OCI-LY7 (cell line): Measurements from ENCODE around the gene TOR2A. TPM values are rescaled to one million over a fixed set of nuclear protein-coding genes. Genes with fewer than 3 reads are reported as not detected.

Experiments used
- BruUV-seq: library from RNA; stranded (reverse); fragments of 400-500 nt; replicated peaks from 2 replicates; lab custom pipeline; 2021; lab: Mats Ljungman, UMichigan
- CTCF ChIA-PET: fragments of 300-600 bp; sonication (Branson Sonifier 250); formaldehyde crosslinking; loops from one replicate; lab custom pipeline; 2022; ENCODE audit warnings: antibody characterized with exemption; ENCODE audit not compliant: unreplicated experiment; lab: Charles Lee
- POLR2A ChIA-PET: fragments of 300-600 bp; sonication (Branson Sonifier 250); formaldehyde crosslinking; loops from one replicate; lab custom pipeline; 2022; ENCODE audit warnings: antibody characterized with exemption; lab: Charles Lee
- DNase-seq: peaks from one replicate; pipeline ENCODE4 v3.0.0-alpha.2; 2015; ENCODE audit warnings: low spot score
- H2AFZ ChIP-seq: fragments of 200-600 bp; sonication (generic), shearing (Covaris generic); 2 replicates; pipeline ENCODE4 v1.6.1; 2014; ENCODE audit warnings: mild to moderate bottlenecking, antibody characterized with exemption, low read length, moderate library complexity
- H3K27ac ChIP-seq: fragments of 200-600 bp; sonication (generic); 2 replicates; pipeline ENCODE4 v1.5.1; 2014; ENCODE audit warnings: mixed run types, low read depth, mild to moderate bottlenecking, moderate library complexity, low read length, inconsistent platforms; ENCODE audit not compliant: poor library complexity, severe bottlenecking
- H3K36me3 ChIP-seq: fragments of 200-600 bp; sonication (generic); 2 replicates; pipeline ENCODE4 v1.6.1; 2014; ENCODE audit warnings: mild to moderate bottlenecking, antibody characterized with exemption, low read length, moderate library complexity, mixed read lengths; ENCODE audit not compliant: insufficient read depth
- H3K4me1 ChIP-seq: fragments of 200-600 bp; sonication (generic); 2 replicates; pipeline ENCODE4 v1.5.1; 2014; ENCODE audit warnings: mild to moderate bottlenecking, low read length; ENCODE audit not compliant: insufficient read depth, poor library complexity, severe bottlenecking
- H3K4me2 ChIP-seq: fragments of 200-600 bp; sonication (generic); 2 replicates; pipeline ENCODE4 v1.6.1; 2014; ENCODE audit warnings: mild to moderate bottlenecking, low read length
- H3K4me3 ChIP-seq: fragments of 200-600 bp; sonication (generic); 2 replicates; pipeline ENCODE4 v1.5.1; 2014; ENCODE audit warnings: mild to moderate bottlenecking, low read depth, low read length; ENCODE audit not compliant: poor library complexity, severe bottlenecking
- H3K79me2 ChIP-seq: fragments of 200-600 bp; sonication (generic); 2 replicates; pipeline ENCODE4 v1.6.1; 2016; ENCODE audit warnings: low read depth, mild to moderate bottlenecking, low read length, moderate library complexity, mixed read lengths; ENCODE audit not compliant: insufficient read depth
- H3K9me2 ChIP-seq: fragments of 200-600 bp; sonication (generic); 2 replicates; pipeline ENCODE4 v1.6.1; 2016; ENCODE audit warnings: mild to moderate bottlenecking, low read length, mixed read lengths; ENCODE audit not compliant: insufficient read depth
- H3K9me3 ChIP-seq: fragments of 200-600 bp; sonication (generic); 2 replicates; pipeline ENCODE4 v1.6.1; 2014; ENCODE audit warnings: mild to moderate bottlenecking, mixed run types, low read length, mixed read lengths
- H4K20me1 ChIP-seq: fragments of 200-600 bp; sonication (generic); 2 replicates; pipeline ENCODE4 v1.6.1; 2014; ENCODE audit warnings: mild to moderate bottlenecking, antibody characterized with exemption, low read length, moderate library complexity, mixed read lengths; ENCODE audit not compliant: insufficient read depth
- EZH2phosphoT487 ChIP-seq: fragments of 200-600 bp; sonication (generic); IDR thresholded peaks from 2 replicates; pipeline ENCODE4 v1.6.1; 2018; ENCODE audit warnings: low read depth, borderline replicate concordance, mild to moderate bottlenecking, mixed run types, antibody characterized with exemption, low read length, moderate library complexity, mixed read lengths
- intact Hi-C: fragments of 100-400 bp; cut with micrococcal nuclease; formaldehyde crosslinking; loops from one replicate; pipeline ENCODE4 v1.10.0; 2022; ENCODE audit not compliant: unreplicated experiment
- total RNA-seq, 2 experiments: library from RNA; depleted of rRNA in 1 of 2; stranded (reverse); fragments of >200 nt in 1 of 2; shearing (Covaris generic) in 1 of 2; gene quantifications; 2 replicates each; pipeline ENCODE4 v1.2.3, GENCODE V29; 2014 to 2022
- TF ChIP-seq, protein P1 (sequence below): fragments of 200-600 bp; sonication (generic); conservative IDR thresholded peaks from 2 replicates; pipeline ENCODE4 v1.5.1; 2014; ENCODE audit warnings: mild to moderate bottlenecking, antibody characterized with exemption, low read length, moderate library complexity, mixed read lengths

TOR2A gene
- total RNA-seq, 2 experiments from 2014 or later, result 13.9 to 17.9 TPM

DNA sequence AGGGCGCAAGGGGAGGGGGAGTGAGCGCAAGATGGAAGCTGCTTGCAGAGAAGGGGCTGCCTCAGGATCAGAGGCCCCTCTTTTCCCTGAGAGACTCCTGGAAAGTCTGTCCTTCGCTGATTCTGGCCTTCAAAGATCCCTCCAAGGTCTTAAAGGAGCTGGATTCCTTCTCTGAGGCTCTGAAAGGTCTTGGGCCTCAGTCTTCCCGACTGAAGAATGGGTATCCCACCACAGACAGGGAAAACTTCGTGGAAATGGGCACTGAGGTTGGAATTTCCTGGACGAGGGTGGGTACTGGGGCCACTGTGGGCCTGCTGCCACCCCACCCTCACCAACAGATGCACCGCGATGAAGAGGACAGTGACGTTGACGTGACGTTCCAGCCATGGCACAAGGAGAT lies 22.7 kb downstream of the TOR2A start:
- Histone ChIP-seq H3K79me2 (no peaks in the 10 kb centered on the region), H4K20me1 (no peaks in the 10 kb centered on the region; the same call in 1 of the 2 replicates), H2AFZ (no peak overlapping the region), H3K9me3 (no peaks in the 10 kb centered on the region), H3K36me3 (no peaks in the 10 kb centered on the region), H3K9me2 (no peaks in the 10 kb centered on the region), H3K27ac (no peak overlapping the region), H3K4me3 (no peak overlapping the region), H3K4me2 (no peak overlapping the region), H3K4me1 (peaks cover 22% of the 10 kb centered on the region)
- intact Hi-C loops, result no loop called here
- TF ChIP-seq EZH2phosphoT487, result no peak
- TF ChIP-seq, protein P1, sequence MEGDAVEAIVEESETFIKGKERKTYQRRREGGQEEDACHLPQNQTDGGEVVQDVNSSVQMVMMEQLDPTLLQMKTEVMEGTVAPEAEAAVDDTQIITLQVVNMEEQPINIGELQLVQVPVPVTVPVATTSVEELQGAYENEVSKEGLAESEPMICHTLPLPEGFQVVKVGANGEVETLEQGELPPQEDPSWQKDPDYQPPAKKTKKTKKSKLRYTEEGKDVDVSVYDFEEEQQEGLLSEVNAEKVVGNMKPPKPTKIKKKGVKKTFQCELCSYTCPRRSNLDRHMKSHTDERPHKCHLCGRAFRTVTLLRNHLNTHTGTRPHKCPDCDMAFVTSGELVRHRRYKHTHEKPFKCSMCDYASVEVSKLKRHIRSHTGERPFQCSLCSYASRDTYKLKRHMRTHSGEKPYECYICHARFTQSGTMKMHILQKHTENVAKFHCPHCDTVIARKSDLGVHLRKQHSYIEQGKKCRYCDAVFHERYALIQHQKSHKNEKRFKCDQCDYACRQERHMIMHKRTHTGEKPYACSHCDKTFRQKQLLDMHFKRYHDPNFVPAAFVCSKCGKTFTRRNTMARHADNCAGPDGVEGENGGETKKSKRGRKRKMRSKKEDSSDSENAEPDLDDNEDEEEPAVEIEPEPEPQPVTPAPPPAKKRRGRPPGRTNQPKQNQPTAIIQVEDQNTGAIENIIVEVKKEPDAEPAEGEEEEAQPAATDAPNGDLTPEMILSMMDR, result no peak
- CTCF ChIA-PET, result no interaction called here
- POLR2A ChIA-PET, result no interaction called here
- BruUV-seq, result no TSS peak
- DNase-seq, result no peak

DNA sequence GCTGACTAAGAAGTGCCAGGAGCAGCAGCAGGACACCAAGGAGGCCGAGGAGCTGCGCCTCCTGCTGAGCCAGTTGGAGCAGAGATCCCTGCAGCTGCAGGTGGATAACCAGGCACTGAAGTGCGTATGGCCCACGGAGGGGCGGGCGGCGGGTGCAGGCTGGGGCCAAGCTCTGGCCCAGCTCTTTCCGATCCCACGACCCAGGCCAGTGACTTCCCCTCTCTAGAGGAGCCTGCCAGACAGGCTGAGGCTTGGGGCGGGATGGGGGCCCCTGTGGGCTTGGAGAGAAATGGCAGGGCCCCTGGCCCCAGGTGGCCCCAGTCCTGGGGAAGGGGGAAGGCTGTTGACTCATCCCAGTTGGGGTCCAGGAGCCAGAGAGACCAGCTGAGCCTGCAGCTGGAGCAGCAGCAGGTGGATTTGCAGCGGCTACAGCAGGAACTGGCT lies 23.2 kb downstream of the TOR2A start:
- no peaks in the 10 kb centered on the region for H3K79me2 ChIP-seq
- no peaks in the 10 kb centered on the region; the same call in 1 of the 2 replicates for H4K20me1 ChIP-seq
- H3K4me2 ChIP-seq, result no peak overlapping the region
- H3K36me3 ChIP-seq, result no peaks in the 10 kb centered on the region
- H3K4me3 ChIP-seq, result no peak overlapping the region
- no peak overlapping the region for H2AFZ ChIP-seq
- no peak overlapping the region for H3K27ac ChIP-seq
- intact Hi-C loops, result no loop called here
- no peak for TF ChIP-seq EZH2phosphoT487
- TF ChIP-seq, protein P1, result no peak
- ChIA-PET POLR2A (no interaction called here), CTCF (no interaction called here)
- no peaks in the 10 kb centered on the region for H3K9me3 ChIP-seq
- H3K4me1 ChIP-seq, result peaks cover 27% of the 10 kb centered on the region
- no peaks in the 10 kb centered on the region for H3K9me2 ChIP-seq
- BruUV-seq, result no TSS peak
- no peak for DNase-seq

DNA sequence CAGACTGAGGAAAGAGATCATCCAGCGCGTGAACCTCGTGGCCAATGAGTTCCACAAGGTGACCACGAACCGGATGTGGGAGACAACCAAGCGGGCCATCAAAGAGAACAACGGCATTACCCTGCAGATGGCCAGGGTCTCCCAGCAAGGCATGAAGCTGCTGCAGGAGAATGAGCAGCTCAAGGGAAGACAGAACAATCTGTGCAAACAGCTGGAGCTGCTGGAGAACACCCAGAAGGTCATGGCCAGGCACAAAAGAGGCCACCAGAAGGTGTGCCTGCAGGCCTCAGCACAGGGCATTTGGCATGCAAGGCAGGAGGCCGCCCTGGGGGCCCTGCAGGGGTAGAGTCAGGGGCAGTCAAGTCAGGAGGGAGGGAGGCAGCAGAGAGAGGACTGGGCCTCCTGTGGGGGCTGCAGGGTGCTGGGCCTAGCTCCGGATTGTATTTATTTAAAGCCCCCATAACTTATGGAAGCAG lies 23.8 kb downstream of the TOR2A start:
- ChIA-PET CTCF (no interaction called here), POLR2A (no interaction called here)
- Histone ChIP-seq H2AFZ (no peak overlapping the region), H3K9me2 (no peaks in the 10 kb centered on the region), H3K4me2 (no peak overlapping the region), H3K4me1 (peaks cover 25% of the 10 kb centered on the region), H3K79me2 (no peaks in the 10 kb centered on the region), H3K9me3 (no peaks in the 10 kb centered on the region), H3K4me3 (no peak overlapping the region), H3K36me3 (no peaks in the 10 kb centered on the region), H3K27ac (no peak overlapping the region), H4K20me1 (no peaks in the 10 kb centered on the region; the same call in 1 of the 2 replicates)
- DNase-seq, result peak; percentile 33
- no peak for TF ChIP-seq EZH2phosphoT487
- TF ChIP-seq, protein P1, result no peak
- intact Hi-C loops, result no loop called here
- BruUV-seq, result no TSS peak
